Neutrophil (primary cell): ENCODE data around the gene GPR25.

ENCODE experiments used
- H3K27ac ChIP-seq: fragments of 200-600 bp; sonication (generic); 2 replicates; pipeline ENCODE4 v1.5.1; 2016; ENCODE audit warnings: mild to moderate bottlenecking, moderate library complexity
- H3K27me3 ChIP-seq: fragments of 200-600 bp; sonication (generic); 2 replicates; pipeline ENCODE4 v1.6.0; 2016; ENCODE audit warnings: mild to moderate bottlenecking
- H3K36me3 ChIP-seq: fragments of 200-600 bp; sonication (generic); 2 replicates; pipeline ENCODE4 v1.5.1; 2017
- H3K4me1 ChIP-seq, 2 experiments: fragments of 200-600 bp in 1 of 2; sonication (generic) in 1 of 2; 1 replicate in 1 of 2; 2 replicates in 1 of 2; pipeline versions ENCODE4 v1.5.1 to v1.6.1; 2013 to 2016; ENCODE audit warnings: low read depth in 1 of 2, low read length in 1 of 2, mild to moderate bottlenecking in 1 of 2, moderate library complexity in 1 of 2; ENCODE audit not compliant: control insufficient read depth in 1 of 2, insufficient read depth in 1 of 2
- H3K4me3 ChIP-seq, 2 experiments: fragments of 200-600 bp in 1 of 2; sonication (generic) in 1 of 2; 1 replicate in 1 of 2; 2 replicates in 1 of 2; pipeline ENCODE4 v1.5.1; 2013 to 2016; ENCODE audit warnings: low read depth in 1 of 2, low read length in 1 of 2, mild to moderate bottlenecking in 1 of 2, moderate library complexity in 1 of 2
- H3K9me3 ChIP-seq: fragments of 200-600 bp; sonication (generic); 2 replicates; pipeline ENCODE4 v1.5.1; 2016
- TF ChIP-seq, protein P1 (sequence below): fragments of 200-600 bp; sonication (generic); IDR thresholded peaks from 2 replicates; pipeline ENCODE4 v1.5.1; 2016; ENCODE audit warnings: antibody characterized with exemption

The GPR25 gene

GRCh38 chr1:200880212-200880611 lies 7.4 kb downstream of the GPR25 start:
- no peaks in the 10 kb centered on the region for H3K9me3 ChIP-seq
- no peaks in the 10 kb centered on the region for H3K36me3 ChIP-seq
- no peak overlapping the region for H3K27ac ChIP-seq

DNA sequence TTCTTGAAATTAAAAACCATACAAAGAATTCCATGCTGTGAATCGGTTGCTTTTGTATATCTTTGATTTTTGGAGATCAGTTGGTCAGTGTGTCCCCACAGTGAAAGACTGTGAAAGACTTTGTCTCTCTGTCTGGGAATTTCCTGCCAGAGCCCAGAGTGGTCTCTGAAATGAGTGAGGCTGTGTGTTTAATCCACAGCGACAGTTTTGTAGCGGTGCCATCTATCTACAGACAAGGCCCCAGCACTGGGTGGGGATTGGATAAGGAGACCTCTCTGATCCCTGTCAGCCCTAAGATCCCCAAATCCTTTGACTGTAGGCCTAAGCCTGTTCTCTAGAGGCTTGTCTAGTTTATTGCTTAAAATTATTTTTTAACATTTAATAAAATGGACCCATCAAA lies 10.3 kb downstream of the GPR25 start:
- Histone ChIP-seq H3K4me3 (no peak overlapping the region), H3K9me3 (no peaks in the 10 kb centered on the region), H3K36me3 (no peaks in the 10 kb centered on the region), H3K4me1 (peaks cover 8 to 10% of the 10 kb centered on the region in 2 experiments), H3K27me3 (no peaks in the 10 kb centered on the region), H3K27ac (no peak overlapping the region)
- TF ChIP-seq, protein P1, sequence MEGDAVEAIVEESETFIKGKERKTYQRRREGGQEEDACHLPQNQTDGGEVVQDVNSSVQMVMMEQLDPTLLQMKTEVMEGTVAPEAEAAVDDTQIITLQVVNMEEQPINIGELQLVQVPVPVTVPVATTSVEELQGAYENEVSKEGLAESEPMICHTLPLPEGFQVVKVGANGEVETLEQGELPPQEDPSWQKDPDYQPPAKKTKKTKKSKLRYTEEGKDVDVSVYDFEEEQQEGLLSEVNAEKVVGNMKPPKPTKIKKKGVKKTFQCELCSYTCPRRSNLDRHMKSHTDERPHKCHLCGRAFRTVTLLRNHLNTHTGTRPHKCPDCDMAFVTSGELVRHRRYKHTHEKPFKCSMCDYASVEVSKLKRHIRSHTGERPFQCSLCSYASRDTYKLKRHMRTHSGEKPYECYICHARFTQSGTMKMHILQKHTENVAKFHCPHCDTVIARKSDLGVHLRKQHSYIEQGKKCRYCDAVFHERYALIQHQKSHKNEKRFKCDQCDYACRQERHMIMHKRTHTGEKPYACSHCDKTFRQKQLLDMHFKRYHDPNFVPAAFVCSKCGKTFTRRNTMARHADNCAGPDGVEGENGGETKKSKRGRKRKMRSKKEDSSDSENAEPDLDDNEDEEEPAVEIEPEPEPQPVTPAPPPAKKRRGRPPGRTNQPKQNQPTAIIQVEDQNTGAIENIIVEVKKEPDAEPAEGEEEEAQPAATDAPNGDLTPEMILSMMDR = no peak

More at GRCh38 chr1:200880212-200880611, 7.4 kb downstream of the GPR25 start:
- TF ChIP-seq, protein P1 = no peak
- peaks cover 4% of the 10 kb centered on the region for H3K27me3 ChIP-seq
- no peaks in the 10 kb centered on the region for H3K4me1 ChIP-seq
- H3K4me3 ChIP-seq = no peak overlapping the region

GRCh38 chr1:200885623-200886402 lies 13.0 kb downstream of the GPR25 start:
- Histone ChIP-seq H3K36me3 (no peaks in the 10 kb centered on the region), H3K27me3 (no peaks in the 10 kb centered on the region), H3K27ac (no peak overlapping the region), H3K9me3 (no peaks in the 10 kb centered on the region), H3K4me1 (peaks cover 24 to 25% of the 10 kb centered on the region in 2 experiments), H3K4me3 (no peak overlapping the region)
- TF ChIP-seq, protein P1 = no peak

- Histone ChIP-seq H3K9me3 (no peaks in the 10 kb centered on the region), H3K36me3 (no peaks in the 10 kb centered on the region), H3K4me1 (peaks cover 28 to 33% of the 10 kb centered on the region in 2 experiments), H3K4me3 (no peak overlapping the region), H3K27ac (no peak overlapping the region), H3K27me3 (no peaks in the 10 kb centered on the region)
- TF ChIP-seq, protein P1 = no peak
Measured at GRCh38 chr1:200886594-200886993, 13.8 kb downstream of the GPR25 start.

- H3K36me3 ChIP-seq = no peaks in the 10 kb centered on the region
- no peaks in the 10 kb centered on the region for H3K9me3 ChIP-seq
- H3K27ac ChIP-seq = no peak overlapping the region
- H3K27me3 ChIP-seq = no peaks in the 10 kb centered on the region
- H3K4me1 ChIP-seq = peaks cover 33 to 38% of the 10 kb centered on the region in 2 experiments
- H3K4me3 ChIP-seq = no peak overlapping the region
- TF ChIP-seq, protein P1 = no peak
Measured at GRCh38 chr1:200887036-200887435, 14.3 kb downstream of the GPR25 start.
